Measurements from ENCODE around the gene SCN1A. TPM values are rescaled to one million over a fixed set of nuclear protein-coding genes. Genes with fewer than 3 reads are reported as not detected.

SCN1A gene
- total RNA-seq, 1 donor from 2014 or later, result not detected

GRCh38 chr2:166084301-166084700 is 43.5 kb downstream of the SCN1A start:
- no peak overlapping the region for H3K4me3 Mint-ChIP-seq (ENCODE audit: unreplicated experiment)
- H3K27ac Mint-ChIP-seq (ENCODE audit: unreplicated experiment), result no peak overlapping the region
- H3K4me1 Mint-ChIP-seq (ENCODE audit: unreplicated experiment), result peaks cover 3% of the 10 kb centered on the region
- no peaks in the 10 kb centered on the region for H3K27me3 Mint-ChIP-seq (ENCODE audit: unreplicated experiment)
- no peaks in the 10 kb centered on the region for H3K9me3 Mint-ChIP-seq (ENCODE audit: unreplicated experiment)
- no peaks in the 10 kb centered on the region for H3K36me3 Mint-ChIP-seq (ENCODE audit: unreplicated experiment)
- DNase-seq (ENCODE audit: extremely low spot score, unreplicated experiment), result no peak
- no peak for TF ChIP-seq CTCF (IDR thresholded peaks at IDR 0.05)

GRCh38 chr2:166082736-166083135 is 45.1 kb downstream of the SCN1A start:
- no peak for TF ChIP-seq CTCF (IDR thresholded peaks at IDR 0.05)
- no peak overlapping the region for H3K27ac Mint-ChIP-seq (ENCODE audit: unreplicated experiment)
- H3K27me3 Mint-ChIP-seq (ENCODE audit: unreplicated experiment), result no peaks in the 10 kb centered on the region
- no peaks in the 10 kb centered on the region for H3K36me3 Mint-ChIP-seq (ENCODE audit: unreplicated experiment)
- no peak for DNase-seq (ENCODE audit: extremely low spot score, unreplicated experiment)
- peaks cover 3% of the 10 kb centered on the region for H3K4me1 Mint-ChIP-seq (ENCODE audit: unreplicated experiment)
- no peaks in the 10 kb centered on the region for H3K9me3 Mint-ChIP-seq (ENCODE audit: unreplicated experiment)
- H3K4me3 Mint-ChIP-seq (ENCODE audit: unreplicated experiment), result no peak overlapping the region

GRCh38 chr2:166081852-166082251 is 46.0 kb downstream of the SCN1A start:
- no peak overlapping the region for H3K27ac Mint-ChIP-seq (ENCODE audit: unreplicated experiment)
- H3K4me1 Mint-ChIP-seq (ENCODE audit: unreplicated experiment), result peaks cover 3% of the 10 kb centered on the region
- no peak overlapping the region for H3K4me3 Mint-ChIP-seq (ENCODE audit: unreplicated experiment)
- no peak for TF ChIP-seq CTCF (IDR thresholded peaks at IDR 0.05)
- H3K27me3 Mint-ChIP-seq (ENCODE audit: unreplicated experiment), result no peaks in the 10 kb centered on the region
- DNase-seq (ENCODE audit: extremely low spot score, unreplicated experiment), result no peak
- no peaks in the 10 kb centered on the region for H3K36me3 Mint-ChIP-seq (ENCODE audit: unreplicated experiment)
- H3K9me3 Mint-ChIP-seq (ENCODE audit: unreplicated experiment), result no peaks in the 10 kb centered on the region

DNA sequence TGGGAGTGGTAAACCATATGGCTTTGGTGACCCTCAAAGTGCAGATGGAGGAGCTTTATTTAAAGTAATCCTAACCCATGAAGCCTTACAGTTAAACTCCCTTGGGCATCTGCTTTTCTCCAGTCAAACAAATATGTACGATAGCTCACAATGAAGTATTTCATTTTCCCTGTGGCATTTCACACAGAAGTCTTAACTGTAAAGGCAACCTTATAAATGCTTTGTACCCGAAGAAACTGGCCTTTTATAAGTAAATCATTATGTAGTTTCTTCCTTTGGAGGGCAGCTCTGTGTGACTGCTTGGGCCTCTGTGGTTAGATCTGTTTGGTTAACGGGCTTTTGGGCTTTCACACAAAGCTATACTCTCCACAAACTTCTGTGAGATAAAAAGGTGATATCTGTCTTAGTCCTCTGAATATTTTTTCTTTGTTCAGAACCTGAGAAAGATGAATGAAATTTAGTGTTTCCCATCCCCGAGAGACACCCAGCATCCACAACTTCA is 46.6 kb downstream of the SCN1A start:
- H3K9me3 Mint-ChIP-seq (ENCODE audit: unreplicated experiment), result no peaks in the 10 kb centered on the region
- DNase-seq (ENCODE audit: extremely low spot score, unreplicated experiment), result no peak
- H3K27me3 Mint-ChIP-seq (ENCODE audit: unreplicated experiment), result no peaks in the 10 kb centered on the region
- no peak for TF ChIP-seq CTCF (IDR thresholded peaks at IDR 0.05)
- no peak overlapping the region for H3K27ac Mint-ChIP-seq (ENCODE audit: unreplicated experiment)
- H3K4me1 Mint-ChIP-seq (ENCODE audit: unreplicated experiment), result peaks cover 3% of the 10 kb centered on the region
- no peak overlapping the region for H3K4me3 Mint-ChIP-seq (ENCODE audit: unreplicated experiment)
- no peaks in the 10 kb centered on the region for H3K36me3 Mint-ChIP-seq (ENCODE audit: unreplicated experiment)

- Mint-ChIP-seq H3K9me3 (ENCODE audit: unreplicated experiment) (no peaks in the 10 kb centered on the region), H3K4me1 (ENCODE audit: unreplicated experiment) (no peaks in the 10 kb centered on the region), H3K36me3 (ENCODE audit: unreplicated experiment) (no peaks in the 10 kb centered on the region), H3K4me3 (ENCODE audit: unreplicated experiment) (no peak overlapping the region), H3K27me3 (ENCODE audit: unreplicated experiment) (no peaks in the 10 kb centered on the region), H3K27ac (ENCODE audit: unreplicated experiment) (no peak overlapping the region)
- no peak for DNase-seq (ENCODE audit: extremely low spot score, unreplicated experiment)
- TF ChIP-seq CTCF (IDR thresholded peaks at IDR 0.05), result no peak
These were observed 53.4 kb downstream of the SCN1A start for GRCh38 chr2:166074430-166074829.
